Large intestine (tissue), 1 donor: ENCODE results near the gene TPR. TPM values are rescaled to one million over a fixed set of nuclear protein-coding genes. Genes with fewer than 3 reads are reported as not detected.

Experiments used
- polyA plus RNA-seq: library from polyadenylated mRNA; unstranded; fragments of 120-200 nt; gene quantifications from one replicate; pipeline ENCODE4 v1.2.1, GENCODE V29; 2013

Gene TPR
- polyA plus RNA-seq, 1 donor, result 61.0 TPM

Other genes with a start within 250 kb of the TPR start
- 0.55 TPM for gene PRG4, start 79.0 kb downstream of the TPR start, polyA plus RNA-seq
- 26.4 TPM for gene ODR4, start 585 bp upstream of the TPR start, polyA plus RNA-seq
- gene PDC, start 85.9 kb upstream of the TPR start, polyA plus RNA-seq, result 0.25 TPM